ENCODE measurements around the gene AFAP1L2. TPM values are rescaled to one million over a fixed set of nuclear protein-coding genes. Genes with fewer than 3 reads are reported as not detected.

The AFAP1L2 gene
- total RNA-seq, 1 experiment from 2014 or later, result 170 TPM

- Histone ChIP-seq H3K4me1 (ENCODE audit: control insufficient read depth, insufficient read depth, low read length) (no peaks in the 10 kb centered on the region; the same call in 1 of the 2 replicates), H3K27me3 (ENCODE audit: control insufficient read depth, insufficient read depth, low read length) (no peaks in the 10 kb centered on the region), H3K4me3 (ENCODE audit: low read depth in 2 of 2, low read length in 2 of 2) (no peak overlapping the region), H3K36me3 (ENCODE audit: control insufficient read depth, insufficient read depth, low read length) (peaks cover 10% of the 10 kb centered on the region; the same call in 1 of the 2 replicates), H3K9me3 (ENCODE audit: control insufficient read depth, insufficient read depth, low read depth, low read length) (no peaks in the 10 kb centered on the region), H3K27ac (ENCODE audit: low read length) (no peak overlapping the region)
- POLR2A ChIA-PET, result no interaction called here
- ATAC-seq, result 0 out of 2 replicates have a peak, but pooled peaks have one; percentile 11
- DNase-seq (ENCODE audit: low read depth, low spot score), result no peak
- TF ChIP-seq TCF7L2 (IDR thresholded peaks at IDR 0.05; ENCODE audit: low read depth, low read length) (no peak), SIN3A (IDR thresholded peaks at IDR 0.05; ENCODE audit: borderline replicate concordance, insufficient read depth, low read depth, low read length) (no peak), REST (IDR thresholded peaks at IDR 0.05; ENCODE audit: insufficient read depth in 1 of 2, low read depth in 2 of 2, low read length in 1 of 2) (no peak), POLR2AphosphoS5 (IDR thresholded peaks at IDR 0.05; ENCODE audit: low read depth, low read length) (no peak), CTCF (IDR thresholded peaks at IDR 0.05) (no peak)
- in situ Hi-C loops (cut with HindIII; ENCODE audit: low pct_unique_long_range_greater_than_20kb, low sequenced_read_pairs), result no loop called here
- intact Hi-C loops (cut with micrococcal nuclease; ENCODE audit: unreplicated experiment), result no loop called here
- CTCF ChIA-PET, result no interaction called here
- no TSS peak for BruUV-seq (replicated peaks)
Measured at GRCh38 chr10:114319406-114320248, 84.7 kb downstream of the AFAP1L2 start.

GRCh38 chr10:114316744-114317143 is 87.6 kb downstream of the AFAP1L2 start:
- ChIA-PET POLR2A (no interaction called here), CTCF (no interaction called here)
- BruUV-seq (replicated peaks), result no TSS peak
- TF ChIP-seq TCF7L2 (IDR thresholded peaks at IDR 0.05; ENCODE audit: low read depth, low read length) (no peak), POLR2AphosphoS5 (IDR thresholded peaks at IDR 0.05; ENCODE audit: low read depth, low read length) (no peak), CTCF (IDR thresholded peaks at IDR 0.05) (no peak), REST (IDR thresholded peaks at IDR 0.05; ENCODE audit: insufficient read depth in 1 of 2, low read depth in 2 of 2, low read length in 1 of 2) (no peak), SIN3A (IDR thresholded peaks at IDR 0.05; ENCODE audit: borderline replicate concordance, insufficient read depth, low read depth, low read length) (no peak)
- in situ Hi-C loops (cut with HindIII; ENCODE audit: low pct_unique_long_range_greater_than_20kb, low sequenced_read_pairs), result no loop called here
- Histone ChIP-seq H3K4me3 (ENCODE audit: low read depth in 2 of 2, low read length in 2 of 2) (no peak overlapping the region), H3K36me3 (ENCODE audit: control insufficient read depth, insufficient read depth, low read length) (peaks cover 2% of the 10 kb centered on the region; the same call in 1 of the 2 replicates), H3K4me1 (ENCODE audit: control insufficient read depth, insufficient read depth, low read length) (no peaks in the 10 kb centered on the region; the same call in 1 of the 2 replicates), H3K9me3 (ENCODE audit: control insufficient read depth, insufficient read depth, low read depth, low read length) (no peaks in the 10 kb centered on the region), H3K27me3 (ENCODE audit: control insufficient read depth, insufficient read depth, low read length) (no peaks in the 10 kb centered on the region), H3K27ac (ENCODE audit: low read length) (no peak overlapping the region; the same call in 1 of the 2 replicates)
- DNase-seq (ENCODE audit: low read depth, low spot score) (no peak), ATAC-seq (no peak)
- intact Hi-C loops (cut with micrococcal nuclease; ENCODE audit: unreplicated experiment), result no loop called here

Measured in Panc1 (cell line).